ENCODE measurements around the gene LMAN2.
"Not testable (repeated sequence)": the region's sequence is repeated elsewhere in the genome, so short reads cannot be mapped to it uniquely, and the experiment has no call there.

The LMAN2 gene

DNA sequence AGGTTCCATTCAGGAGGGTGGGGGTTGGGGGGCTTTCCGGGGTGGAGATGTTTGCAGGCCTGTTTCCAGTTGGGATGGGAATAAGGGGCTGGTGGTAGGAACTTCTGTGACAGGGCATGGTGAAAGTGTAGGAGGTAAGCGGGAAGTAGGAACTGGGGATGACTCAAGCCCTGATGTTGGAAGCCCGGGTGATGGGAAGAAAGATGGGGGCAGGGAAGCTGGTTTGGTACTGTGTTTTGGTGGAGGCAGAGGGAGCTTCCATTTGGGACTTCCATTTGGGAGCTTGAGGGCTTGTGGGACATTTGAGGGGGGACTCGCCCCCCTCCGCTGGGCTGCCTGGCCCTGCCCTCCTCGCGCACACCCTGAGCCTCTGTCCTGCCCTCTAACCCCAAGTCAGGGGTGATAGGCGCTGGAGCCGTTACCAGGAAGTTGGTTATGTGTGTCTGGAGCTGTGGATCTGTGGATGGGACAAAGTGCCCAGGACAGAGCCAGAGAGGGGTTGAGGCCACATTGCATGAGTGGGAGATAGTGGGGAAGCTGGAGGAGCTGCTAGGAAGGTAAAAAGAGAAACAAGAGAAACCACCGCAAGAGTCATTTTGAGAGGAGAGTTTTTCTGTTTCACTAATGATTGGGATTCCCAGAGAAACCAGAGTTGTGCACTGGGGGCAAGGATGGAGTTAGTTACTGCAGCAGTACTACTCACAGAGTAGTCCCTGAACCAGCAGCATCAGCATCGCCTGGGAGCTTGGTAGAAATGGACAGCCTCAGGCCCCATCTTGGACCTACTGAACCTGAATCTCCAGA lies 12.9 kb upstream of the LMAN2 start:
- DNase-seq (ENCODE audit: low read depth), result no peak

- no peak for DNase-seq (ENCODE audit: low read depth)
Measured at GRCh38 chr5:177363565-177363964, 12.1 kb upstream of the LMAN2 start.

- DNase-seq (ENCODE audit: low read depth), result no peak
Measured at GRCh38 chr5:177362610-177363507, 11.4 kb upstream of the LMAN2 start.

DNA sequence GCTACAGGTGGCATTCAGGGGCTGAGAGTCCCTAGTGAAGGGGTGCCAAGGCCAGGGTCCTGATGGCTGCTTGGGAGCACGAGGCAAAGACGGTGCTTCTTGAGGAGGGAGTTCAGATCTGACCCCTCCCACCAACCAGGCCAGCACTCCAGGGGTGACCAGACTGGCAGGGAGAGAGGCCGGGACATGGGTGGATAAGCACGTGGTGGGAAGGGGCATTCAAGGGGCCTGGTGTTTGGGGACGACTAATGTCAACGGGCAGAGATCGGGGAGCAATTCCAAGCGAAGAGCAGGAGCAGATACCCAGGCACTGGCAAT lies 10.8 kb upstream of the LMAN2 start:
- DNase-seq (ENCODE audit: low read depth), result no peak

DNA sequence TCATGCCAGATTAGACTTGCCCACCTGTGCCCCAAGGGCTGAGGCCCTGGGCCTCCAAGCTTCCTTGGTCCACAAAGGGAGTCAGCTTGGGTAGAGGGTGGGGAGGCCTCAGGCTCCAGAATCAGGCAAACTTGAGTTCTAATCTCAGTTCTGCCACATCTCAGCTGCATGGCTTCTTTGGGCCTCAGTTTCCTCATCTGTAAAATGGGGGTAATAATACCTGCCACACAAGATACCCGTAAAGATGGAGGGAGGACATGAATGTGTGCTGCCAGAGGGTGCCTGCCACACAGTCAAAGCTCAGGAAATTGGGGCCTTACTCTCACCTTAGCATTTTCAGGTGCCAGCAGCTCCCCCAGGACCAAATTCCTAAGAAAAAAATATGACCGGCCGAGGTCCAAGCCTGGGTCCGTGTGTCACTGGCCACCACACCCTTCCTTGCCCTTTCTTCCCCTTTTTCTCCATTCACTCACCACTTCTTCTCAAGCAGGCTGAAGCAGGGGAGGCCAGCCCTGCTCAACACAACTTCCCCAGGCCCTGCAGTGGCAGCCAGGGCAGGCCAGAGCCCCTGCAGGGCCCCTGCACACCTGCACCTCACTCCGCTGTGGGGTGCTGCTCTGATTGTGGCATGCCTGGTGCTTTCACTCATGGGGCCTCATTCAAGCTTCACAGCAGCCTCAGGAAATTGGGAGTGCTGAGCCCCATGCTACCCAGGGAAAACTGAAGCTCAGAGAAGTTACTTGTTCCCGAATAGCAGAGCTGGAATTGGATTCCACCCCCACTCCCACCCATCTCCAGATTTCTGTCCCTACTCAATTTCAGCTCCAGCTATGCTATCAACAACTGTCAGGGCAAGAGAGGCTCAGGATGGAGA lies 10.2 kb upstream of the LMAN2 start:
- no peak for DNase-seq (ENCODE audit: low read depth)

- DNase-seq (ENCODE audit: low read depth), result not testable (repeated sequence)
Measured at GRCh38 chr5:177360740-177361139, 9.3 kb upstream of the LMAN2 start.

DNA sequence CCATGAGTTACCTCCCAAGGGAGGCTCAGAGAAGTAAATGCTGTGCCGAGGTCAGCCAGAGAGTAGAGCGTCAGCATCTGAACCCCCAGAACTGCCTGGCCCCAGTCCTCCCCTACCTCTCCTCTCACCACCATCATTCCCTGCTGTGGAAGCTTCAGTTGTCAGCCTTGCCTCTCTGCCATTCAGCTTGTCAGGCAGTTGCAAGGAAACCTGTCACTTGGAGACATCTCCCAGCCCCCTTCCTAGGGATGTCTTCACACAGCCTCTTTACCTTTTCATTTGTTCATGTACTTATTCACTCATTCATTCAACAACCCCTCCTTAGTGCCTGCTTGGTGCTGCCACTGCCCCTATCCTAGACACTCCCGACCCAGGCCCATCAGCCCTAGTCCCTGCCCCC lies 8.4 kb upstream of the LMAN2 start:
- no peak for DNase-seq (ENCODE audit: low read depth)

DNA sequence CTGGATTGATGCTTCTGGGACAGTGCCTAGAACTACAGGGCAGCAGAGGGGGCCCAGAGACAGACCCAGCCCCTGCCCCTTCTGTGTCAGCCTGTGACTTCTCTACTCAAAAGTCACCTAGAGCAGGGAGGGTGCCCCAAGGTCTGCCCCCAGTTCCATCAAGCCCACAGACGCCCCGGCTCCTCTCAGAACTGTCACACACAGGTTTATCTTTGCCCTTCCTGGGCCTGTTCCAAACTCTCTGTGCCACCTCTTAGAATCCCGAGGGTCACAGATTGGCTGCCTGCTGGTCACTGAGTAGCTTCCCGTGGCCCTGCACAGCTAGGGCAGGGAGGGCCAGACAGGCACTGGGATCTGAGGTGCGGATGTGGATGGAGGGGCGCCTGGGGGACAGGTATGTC lies 8.0 kb upstream of the LMAN2 start:
- no peak for DNase-seq (ENCODE audit: low read depth)

DNA sequence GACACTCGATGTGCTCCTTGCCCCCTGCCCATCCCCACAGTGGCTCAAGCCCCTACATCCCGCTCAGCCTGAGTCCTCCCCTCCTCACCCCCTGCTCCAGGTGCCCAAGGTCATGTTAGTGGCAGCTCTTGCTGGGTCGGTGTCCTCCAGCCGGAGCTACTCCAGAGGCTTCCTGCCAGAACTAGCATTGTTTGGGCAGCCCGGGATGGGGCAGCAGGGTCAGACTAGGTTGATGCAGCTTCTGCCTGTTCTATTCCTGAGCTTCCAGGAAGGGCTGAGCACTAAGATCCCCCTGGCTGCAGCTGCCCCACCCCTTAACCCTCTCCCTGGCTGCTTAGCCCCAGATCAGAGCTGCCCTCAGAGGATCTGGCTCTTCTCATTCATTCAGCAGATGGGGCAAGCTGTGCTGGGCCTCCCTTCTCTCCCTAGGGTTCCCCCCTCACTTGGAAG lies 6.9 kb upstream of the LMAN2 start:
- DNase-seq (ENCODE audit: low read depth), result no peak

DNA sequence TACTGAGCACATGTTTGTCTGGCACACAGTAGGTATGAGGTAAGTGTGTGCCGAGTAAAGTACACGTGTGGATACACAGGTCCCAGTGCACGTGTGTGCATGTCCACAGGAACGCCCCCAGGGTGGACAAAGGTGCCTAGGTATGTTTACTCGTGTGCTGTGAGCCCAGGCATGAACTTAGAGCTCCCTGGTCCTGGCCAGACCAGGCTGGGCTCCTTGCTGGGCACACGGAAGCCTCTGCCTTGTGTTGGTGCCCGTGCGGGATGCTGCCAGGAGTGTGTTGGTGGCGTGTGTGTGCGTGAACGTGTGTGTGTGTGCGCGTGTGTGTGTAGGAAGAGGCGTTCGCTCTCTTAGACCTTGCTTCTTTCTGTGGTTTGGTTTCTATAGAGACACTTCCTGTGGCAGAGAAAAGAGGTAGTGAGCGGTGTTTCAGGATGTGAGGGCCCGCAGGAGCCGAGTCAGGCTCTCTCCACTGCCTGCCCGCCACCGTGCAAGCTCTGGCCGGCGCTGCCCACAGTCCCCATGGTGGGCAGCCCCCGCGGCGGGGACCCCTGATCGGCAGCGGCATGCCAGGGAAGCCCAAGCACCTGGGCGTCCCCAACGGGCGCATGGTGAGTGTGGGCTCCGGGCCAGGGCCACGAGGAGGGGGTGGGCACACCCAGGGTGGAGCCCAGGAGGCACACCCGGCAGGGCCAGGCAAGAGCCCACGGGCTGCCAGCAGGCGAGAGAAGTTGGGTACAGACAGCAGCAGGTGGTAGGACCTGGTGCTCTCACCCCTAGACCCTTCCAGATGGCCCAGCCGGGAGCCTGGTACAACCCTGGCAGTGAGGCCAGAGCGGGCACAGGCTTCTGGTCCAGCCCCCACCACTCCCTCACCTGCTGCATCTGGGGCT lies 6.2 kb upstream of the LMAN2 start, which contains the start of gene RGS14:
RGS14 (plus strand) TSS at position 466 of the 893 bp plus-strand sequence; CDS start at position 567, 101 bp downstream.
- no peak for DNase-seq (ENCODE audit: low read depth)

DNA sequence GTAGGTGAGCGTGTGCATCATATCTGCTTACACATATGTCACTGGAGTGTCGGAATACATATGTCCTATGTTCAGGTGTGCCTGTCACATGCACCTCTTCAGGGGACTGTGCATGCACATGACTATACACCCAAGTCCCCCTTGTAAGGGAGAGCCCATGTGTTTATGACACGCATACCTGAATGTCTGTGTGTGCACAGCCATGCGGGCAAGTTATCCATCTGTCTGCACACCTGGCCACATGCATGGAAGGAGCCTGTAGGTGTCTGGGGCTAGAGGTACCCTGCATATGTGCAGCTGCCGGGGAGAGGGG lies 5.6 kb upstream of the LMAN2 start:
- DNase-seq (ENCODE audit: low read depth), result no peak

DNA sequence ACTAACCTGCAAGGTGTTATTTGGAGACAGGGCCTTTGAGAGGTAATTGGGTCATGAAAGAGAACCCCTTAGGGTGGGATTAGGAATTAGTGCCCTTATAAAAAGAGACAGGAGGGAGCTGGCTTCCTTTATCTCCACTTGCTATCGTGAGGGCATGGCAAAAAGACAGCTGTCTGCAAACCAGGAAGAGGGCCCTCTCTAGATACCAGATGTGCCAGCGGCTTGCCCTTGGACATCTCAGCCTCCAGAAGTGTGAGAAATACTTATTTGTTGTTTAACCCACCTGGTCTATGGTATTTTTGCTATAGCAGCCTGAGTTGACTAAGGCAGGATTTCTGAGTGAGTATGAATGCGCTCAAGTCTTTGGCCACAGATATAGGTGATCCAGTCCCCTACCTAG lies 5.3 kb upstream of the LMAN2 start:
- DNase-seq (ENCODE audit: low read depth), result no peak

DNA sequence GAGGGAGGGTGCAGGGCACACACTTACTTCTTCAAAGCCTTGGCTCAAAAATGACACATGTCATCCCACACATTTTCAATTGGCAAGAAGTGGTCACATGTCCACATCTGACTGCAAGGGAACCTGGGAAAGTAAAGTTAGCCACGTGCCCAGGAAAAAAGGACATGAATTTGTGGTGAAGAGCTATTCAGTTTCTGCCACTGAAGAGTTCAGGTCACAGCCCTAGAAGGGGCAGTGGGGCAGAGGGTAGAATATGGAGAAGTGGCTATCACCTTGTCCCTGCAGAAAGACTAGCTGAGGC lies 4.3 kb upstream of the LMAN2 start:
- DNase-seq (ENCODE audit: low read depth), result no peak

DNA sequence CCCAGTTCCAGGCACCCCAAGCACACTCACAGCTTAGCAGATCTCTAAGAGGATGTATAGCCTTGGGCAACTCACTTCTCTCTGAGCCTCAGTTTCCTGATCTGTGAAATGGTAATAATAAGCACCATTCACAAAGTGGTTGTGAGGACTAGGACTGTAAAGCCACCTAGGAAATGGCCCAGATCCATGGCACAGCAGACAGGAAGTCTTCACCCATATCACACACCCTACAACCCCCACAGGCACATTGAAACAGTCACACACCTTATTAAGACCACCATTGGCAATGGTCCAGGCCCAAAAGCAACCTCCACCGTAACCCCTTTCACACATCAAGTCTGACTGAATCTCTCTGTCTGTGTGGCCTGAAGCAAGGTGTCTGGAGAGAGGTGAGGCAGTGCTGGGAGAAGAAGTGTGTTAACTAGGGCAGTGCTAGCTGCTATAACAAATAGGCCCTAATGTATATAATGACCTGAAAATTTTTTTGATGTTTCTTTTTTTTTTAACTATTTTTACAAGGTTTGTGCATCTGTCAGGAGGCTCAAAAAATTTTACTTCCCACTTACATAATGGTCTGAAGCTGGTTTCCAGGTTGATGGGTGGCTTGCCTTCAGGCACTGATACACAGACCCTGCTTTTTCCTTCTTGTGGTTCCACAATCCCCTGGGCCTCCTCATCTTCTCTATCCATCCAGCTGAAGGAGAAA lies 3.8 kb upstream of the LMAN2 start:
- DNase-seq (ENCODE audit: low read depth), result no peak

- no peak for DNase-seq (ENCODE audit: low read depth)
Measured at GRCh38 chr5:177354711-177355110, 3.2 kb upstream of the LMAN2 start.

- no peak for DNase-seq (ENCODE audit: low read depth)
Measured at GRCh38 chr5:177354256-177354655, 2.8 kb upstream of the LMAN2 start.

DNA sequence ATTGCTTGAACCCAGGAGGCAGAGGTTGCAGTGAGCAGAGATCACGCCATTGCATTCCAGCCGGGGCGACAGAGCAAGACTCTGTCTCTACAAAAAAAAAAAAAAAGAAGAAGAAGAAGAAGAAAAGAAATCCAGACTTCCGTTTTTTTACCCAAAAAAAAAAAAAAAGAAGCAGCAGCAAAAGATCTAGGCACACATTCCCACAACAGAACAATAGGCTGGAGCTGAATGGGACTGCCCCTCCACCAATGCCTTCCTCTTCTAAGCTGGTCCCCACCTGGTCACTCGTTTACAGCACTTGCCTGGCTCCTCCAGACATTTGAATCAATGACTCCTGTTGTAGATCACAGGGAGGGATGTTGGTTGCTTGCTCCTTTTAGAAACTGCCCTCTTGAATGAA lies 1.6 kb upstream of the LMAN2 start:
- DNase-seq (ENCODE audit: low read depth), result no peak

DNA sequence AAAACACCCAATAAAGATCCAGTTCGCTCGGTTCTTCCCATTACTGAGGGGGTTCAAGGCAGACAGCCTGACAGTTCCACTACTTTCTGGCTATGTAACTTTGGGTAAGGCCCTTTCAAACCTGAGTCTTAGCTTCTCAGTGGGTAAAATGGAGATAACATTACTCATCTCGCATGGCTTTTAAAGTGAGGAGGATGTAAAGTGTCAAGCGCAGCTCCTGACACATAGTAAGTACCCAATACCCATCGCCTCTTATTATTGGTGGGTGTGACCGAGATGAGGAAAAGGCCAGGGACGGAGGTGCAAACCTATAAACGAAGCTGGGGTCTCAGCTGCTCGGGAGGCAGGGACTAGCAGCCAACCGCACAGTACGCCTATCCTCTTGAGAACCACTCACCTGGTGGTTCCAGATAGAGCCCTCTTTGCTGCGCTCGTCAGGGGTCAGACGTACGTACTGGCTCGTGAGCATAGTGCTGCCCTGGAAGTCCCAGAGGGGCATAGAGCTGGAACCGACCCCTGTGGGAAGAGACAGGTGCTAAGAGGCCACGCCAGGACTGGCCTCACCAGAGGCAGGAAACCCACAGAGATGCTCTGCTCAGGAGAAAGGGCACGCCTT lies 584 bp downstream of the LMAN2 start:
- DNase-seq (ENCODE audit: low read depth), result no peak

- DNase-seq (ENCODE audit: low read depth), result no peak
Measured at GRCh38 chr5:177349762-177350161, 1.7 kb downstream of the LMAN2 start.

DNA sequence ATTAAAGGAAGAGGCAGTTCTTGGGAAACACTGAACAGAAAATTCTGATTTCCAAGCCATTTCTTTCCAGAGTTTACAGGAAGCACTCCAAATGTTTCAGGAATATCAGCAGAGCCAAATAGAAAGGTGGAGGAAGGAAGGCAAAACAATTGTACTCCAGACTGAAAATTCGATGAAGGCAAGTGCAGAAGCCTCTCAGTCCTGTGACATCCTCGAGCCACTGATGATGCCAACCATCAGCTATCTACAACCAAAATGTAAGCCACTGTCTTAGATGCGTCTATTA lies 2.2 kb downstream of the LMAN2 start:
- DNase-seq (ENCODE audit: low read depth), result no peak

DNA sequence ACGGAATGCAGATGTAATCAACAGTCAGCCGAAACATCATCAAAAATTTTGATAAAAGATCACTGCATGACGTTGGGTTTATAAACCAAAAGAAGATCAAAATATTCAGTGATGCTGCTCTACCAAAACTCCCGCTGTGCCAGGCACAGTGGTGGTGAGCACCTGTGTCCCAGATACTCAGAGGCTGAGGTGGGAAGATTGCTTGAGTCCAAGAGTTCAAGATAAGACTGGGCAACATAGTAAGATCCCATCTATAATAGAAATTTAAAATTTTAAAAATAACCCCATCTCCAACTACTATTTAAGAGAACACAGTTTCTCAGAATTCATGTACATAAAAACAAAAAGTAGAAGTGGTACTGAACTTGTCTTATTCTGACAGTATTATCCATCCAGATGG lies 3.8 kb downstream of the LMAN2 start:
- no peak for DNase-seq (ENCODE audit: low read depth)
